Adrenal gland (tissue), 5 donors: Measurements from ENCODE around the gene UCK1.

ENCODE experiments used
- CTCF ChIP-seq, 6 experiments: fragments of 450-650 bp in 4 of 6; fragments of 200-600 bp in 2 of 6; sonication (generic) in 1 of 6; IDR thresholded peaks; 1 replicate in 5 of 6; 2 replicates in 1 of 6; pipeline versions ENCODE4 v1.5.1 to v1.8.0; 2016 to 2021; ENCODE audit warnings: antibody characterized with exemption in 6 of 6, mild to moderate bottlenecking in 2 of 6, moderate library complexity in 1 of 6
- POLR2A ChIP-seq, 2 donors: fragments of 450-650 bp; IDR thresholded peaks; one replicate each; pipeline ENCODE4 v1.6.1; 2017; ENCODE audit warnings: antibody characterized with exemption in 2 of 2, mild to moderate bottlenecking in 2 of 2, moderate library complexity in 1 of 2
- donor health status: DM: no; HTN: no; CAD: no.

DNA sequence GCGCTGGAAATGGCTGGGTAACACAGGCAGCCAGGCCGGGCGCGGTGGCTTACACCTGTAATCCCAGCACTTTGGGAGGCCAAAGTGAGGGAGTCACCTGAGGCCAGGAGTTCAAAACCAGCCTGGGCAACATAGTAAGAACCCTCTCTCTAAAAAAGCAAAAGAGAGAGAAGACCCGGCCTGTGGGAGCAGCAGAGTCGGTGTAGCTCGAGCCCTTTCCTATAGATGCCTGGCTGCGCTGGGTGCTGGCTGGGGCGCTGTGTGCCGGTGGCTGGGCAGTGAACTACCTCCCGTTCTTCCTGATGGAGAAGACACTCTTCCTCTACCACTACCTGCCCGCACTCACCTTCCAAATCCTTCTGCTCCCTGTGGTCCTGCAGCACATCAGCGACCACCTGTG, 9.2 kb downstream of the UCK1 start:
- TF ChIP-seq CTCF (IDR thresholded peaks at IDR 0.05) (no peak), POLR2A (IDR thresholded peaks at IDR 0.05) (no peak)
